ENCODE measurements around the gene PAFAH2. TPM values are rescaled to one million over a fixed set of nuclear protein-coding genes. Genes with fewer than 3 reads are reported as not detected.

Gene PAFAH2
- total RNA-seq, 1 experiment from 2014 or later, result 8.4 TPM

- no peaks in the 10 kb centered on the region for H3K4me1 Mint-ChIP-seq (ENCODE audit: low read depth, unreplicated experiment)
- DNase-seq, result no peak
- H3K27me3 Mint-ChIP-seq (ENCODE audit: unreplicated experiment), result peaks cover 49% of the 10 kb centered on the region
- H3K4me3 Mint-ChIP-seq (ENCODE audit: low read depth, unreplicated experiment), result no peak overlapping the region
- no peaks in the 10 kb centered on the region for H3K36me3 Mint-ChIP-seq (ENCODE audit: insufficient read depth, unreplicated experiment)
- H3K9me3 Mint-ChIP-seq (ENCODE audit: low read depth, unreplicated experiment), result no peaks in the 10 kb centered on the region
- TF ChIP-seq, protein P1, sequence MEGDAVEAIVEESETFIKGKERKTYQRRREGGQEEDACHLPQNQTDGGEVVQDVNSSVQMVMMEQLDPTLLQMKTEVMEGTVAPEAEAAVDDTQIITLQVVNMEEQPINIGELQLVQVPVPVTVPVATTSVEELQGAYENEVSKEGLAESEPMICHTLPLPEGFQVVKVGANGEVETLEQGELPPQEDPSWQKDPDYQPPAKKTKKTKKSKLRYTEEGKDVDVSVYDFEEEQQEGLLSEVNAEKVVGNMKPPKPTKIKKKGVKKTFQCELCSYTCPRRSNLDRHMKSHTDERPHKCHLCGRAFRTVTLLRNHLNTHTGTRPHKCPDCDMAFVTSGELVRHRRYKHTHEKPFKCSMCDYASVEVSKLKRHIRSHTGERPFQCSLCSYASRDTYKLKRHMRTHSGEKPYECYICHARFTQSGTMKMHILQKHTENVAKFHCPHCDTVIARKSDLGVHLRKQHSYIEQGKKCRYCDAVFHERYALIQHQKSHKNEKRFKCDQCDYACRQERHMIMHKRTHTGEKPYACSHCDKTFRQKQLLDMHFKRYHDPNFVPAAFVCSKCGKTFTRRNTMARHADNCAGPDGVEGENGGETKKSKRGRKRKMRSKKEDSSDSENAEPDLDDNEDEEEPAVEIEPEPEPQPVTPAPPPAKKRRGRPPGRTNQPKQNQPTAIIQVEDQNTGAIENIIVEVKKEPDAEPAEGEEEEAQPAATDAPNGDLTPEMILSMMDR (IDR thresholded peaks at IDR 0.05; ENCODE audit: unreplicated experiment), result no peak
- intact Hi-C loops (cut with micrococcal nuclease; ENCODE audit: unreplicated experiment), result no loop called here
- CTCF ChIA-PET, result interaction anchor here (0.6 kb wide), 1 partner anchor 18 kb away, joined by 4 read pairs; no protein-coding TSS in a partner anchor
- H3K27ac Mint-ChIP-seq (ENCODE audit: unreplicated experiment), result no peak overlapping the region
- no TSS peak for BruUV-seq (replicated peaks)
Observed at GRCh38 chr1:25932321-25932720, 65.5 kb downstream of the PAFAH2 start.

DNA sequence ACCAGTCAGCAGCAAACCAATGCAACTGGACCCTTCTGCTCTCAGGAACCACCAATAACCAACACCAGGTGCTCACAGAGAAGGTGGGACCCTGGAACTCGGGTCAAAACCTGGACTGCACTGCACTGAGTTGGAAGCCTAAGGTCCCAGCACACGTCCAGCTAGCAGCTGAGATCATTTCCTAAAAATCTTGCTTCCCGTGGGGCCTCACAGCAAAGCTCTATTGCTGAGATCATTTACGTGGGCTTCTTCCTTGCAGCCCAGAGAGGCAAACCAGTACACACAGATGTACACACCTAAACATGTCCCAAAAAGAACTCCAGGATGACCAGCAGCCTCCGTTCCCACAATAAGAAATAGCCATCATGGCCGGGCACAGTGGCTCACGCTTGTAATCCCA is 68.8 kb downstream of the PAFAH2 start:
- peaks cover 57% of the 10 kb centered on the region for H3K27me3 Mint-ChIP-seq (ENCODE audit: unreplicated experiment)
- no peak overlapping the region for H3K27ac Mint-ChIP-seq (ENCODE audit: unreplicated experiment)
- no peaks in the 10 kb centered on the region for H3K4me1 Mint-ChIP-seq (ENCODE audit: low read depth, unreplicated experiment)
- DNase-seq, result no peak
- intact Hi-C loops (cut with micrococcal nuclease; ENCODE audit: unreplicated experiment), result no loop called here
- no TSS peak for BruUV-seq (replicated peaks)
- CTCF ChIA-PET, result no interaction called here
- no peak overlapping the region for H3K4me3 Mint-ChIP-seq (ENCODE audit: low read depth, unreplicated experiment)
- H3K36me3 Mint-ChIP-seq (ENCODE audit: insufficient read depth, unreplicated experiment), result no peaks in the 10 kb centered on the region
- TF ChIP-seq, protein P1 (IDR thresholded peaks at IDR 0.05; ENCODE audit: unreplicated experiment), result no peak
- no peaks in the 10 kb centered on the region for H3K9me3 Mint-ChIP-seq (ENCODE audit: low read depth, unreplicated experiment)

DNA sequence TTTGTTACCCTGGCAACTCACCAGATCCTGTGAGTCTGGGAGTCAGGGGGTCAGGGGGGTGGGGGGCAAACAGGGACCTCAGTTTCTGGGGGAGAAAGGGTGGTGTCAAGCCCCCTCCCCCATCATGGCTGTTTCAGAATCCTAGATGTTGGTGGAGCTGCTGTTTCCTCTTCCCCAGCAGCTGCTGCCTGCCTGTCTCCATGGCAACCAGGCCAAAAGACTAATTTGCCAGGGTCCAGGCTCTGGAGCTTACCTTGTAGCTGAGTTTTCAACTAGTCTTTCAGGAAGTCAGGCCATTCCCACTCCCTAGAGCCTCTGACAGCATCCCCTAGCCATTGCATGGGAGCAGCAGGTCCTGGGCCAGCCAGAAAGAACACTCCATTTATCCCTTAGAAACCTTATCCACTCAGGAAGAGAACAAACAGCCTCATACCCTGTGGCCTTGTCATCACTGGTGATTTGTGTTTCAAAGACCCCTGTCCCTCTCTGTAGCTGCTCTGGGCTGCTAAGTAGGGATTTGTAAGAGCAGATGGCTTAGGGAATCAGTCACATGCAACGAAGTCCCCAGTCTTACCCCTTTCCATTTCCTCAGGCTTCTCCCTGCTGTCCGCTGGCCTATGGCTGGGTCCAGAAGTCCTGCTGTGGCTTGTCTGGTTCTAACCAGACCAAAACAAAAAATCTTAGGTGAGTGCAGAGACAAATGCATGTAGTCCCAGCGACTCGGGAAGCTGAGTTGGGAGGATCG is 70.2 kb downstream of the PAFAH2 start:
- no peak for DNase-seq
- Mint-ChIP-seq H3K27ac (ENCODE audit: unreplicated experiment) (no peak overlapping the region), H3K36me3 (ENCODE audit: insufficient read depth, unreplicated experiment) (peaks cover 6% of the 10 kb centered on the region), H3K4me3 (ENCODE audit: low read depth, unreplicated experiment) (no peak overlapping the region), H3K4me1 (ENCODE audit: low read depth, unreplicated experiment) (no peaks in the 10 kb centered on the region), H3K9me3 (ENCODE audit: low read depth, unreplicated experiment) (no peaks in the 10 kb centered on the region), H3K27me3 (ENCODE audit: unreplicated experiment) (peaks cover 52% of the 10 kb centered on the region)
- BruUV-seq (replicated peaks), result no TSS peak
- intact Hi-C loops (cut with micrococcal nuclease; ENCODE audit: unreplicated experiment), result no loop called here
- CTCF ChIA-PET, result interaction anchor here (0.5 kb wide), 1 partner anchor 916 kb away, joined by 3 read pairs; no protein-coding TSS in a partner anchor
- TF ChIP-seq, protein P1 (IDR thresholded peaks at IDR 0.05; ENCODE audit: unreplicated experiment), result no peak

GRCh38 chr1:25926731-25927496 is 70.9 kb downstream of the PAFAH2 start:
- H3K27me3 Mint-ChIP-seq (ENCODE audit: unreplicated experiment), result peaks cover 45% of the 10 kb centered on the region
- CTCF ChIA-PET, result interaction anchor here (0.5 kb wide), 1 partner anchor 916 kb away, joined by 3 read pairs; no protein-coding TSS in a partner anchor
- H3K9me3 Mint-ChIP-seq (ENCODE audit: low read depth, unreplicated experiment), result no peaks in the 10 kb centered on the region
- TF ChIP-seq, protein P1 (IDR thresholded peaks at IDR 0.05; ENCODE audit: unreplicated experiment), result no peak
- DNase-seq, result no peak
- no peak overlapping the region for H3K27ac Mint-ChIP-seq (ENCODE audit: unreplicated experiment)
- no peak overlapping the region for H3K4me3 Mint-ChIP-seq (ENCODE audit: low read depth, unreplicated experiment)
- peaks cover 6% of the 10 kb centered on the region for H3K36me3 Mint-ChIP-seq (ENCODE audit: insufficient read depth, unreplicated experiment)
- no peaks in the 10 kb centered on the region for H3K4me1 Mint-ChIP-seq (ENCODE audit: low read depth, unreplicated experiment)
- BruUV-seq (replicated peaks), result no TSS peak
- intact Hi-C loops (cut with micrococcal nuclease; ENCODE audit: unreplicated experiment), result no loop called here

All from Calu3 (cell line).